Cardiac muscle cell (in vitro differentiated cells and primary cell): ENCODE results near the gene CXADR. TPM values are rescaled to one million over a fixed set of nuclear protein-coding genes. Genes with fewer than 3 reads are reported as not detected.
"Not testable (repeated sequence)": the region's sequence is repeated elsewhere in the genome, so short reads cannot be mapped to it uniquely, and the experiment has no call there.

Source experiments
- DNase-seq, 2 donors: peaks; one replicate each; pipeline versions ENCODE4 v3.0.0 to v3.0.0-alpha.2; 2010 to 2017; ENCODE audit warnings: low read depth in 1 of 2, low spot score in 1 of 2
- H3K27ac ChIP-seq: fragments of 200-600 bp; sonication (generic); 2 replicates; pipeline ENCODE4 v1.5.1; 2016
- H3K27me3 ChIP-seq: fragments of 200-600 bp; sonication (generic); 2 replicates; pipeline ENCODE4 v1.6.0; 2016; ENCODE audit warnings: control low read depth
- H3K36me3 ChIP-seq: fragments of 200-600 bp; sonication (generic); 2 replicates; pipeline ENCODE4 v1.5.1; 2016; ENCODE audit warnings: control low read depth
- H3K4me1 ChIP-seq: fragments of 200-600 bp; sonication (generic); 2 replicates; pipeline ENCODE4 v1.8.1; 2017; ENCODE audit warnings: low read depth, mild to moderate bottlenecking, mixed run types
- H3K4me3 ChIP-seq: fragments of 200-600 bp; sonication (generic); 2 replicates; pipeline ENCODE4 v1.5.1; 2016; ENCODE audit warnings: mild to moderate bottlenecking
- H3K9me3 ChIP-seq: fragments of 200-600 bp; sonication (generic); 2 replicates; pipeline ENCODE4 v1.5.1; 2017; ENCODE audit warnings: low read depth, mild to moderate bottlenecking, control low read depth
- CTCF ChIP-seq: IDR thresholded peaks from 2 replicates; pipeline ENCODE4 v1.5.1; 2012; ENCODE audit warnings: low read depth, mild to moderate bottlenecking, low read length
- polyA plus RNA-seq: library from polyadenylated mRNA; unstranded; fragments of >200 nt; fragmentation: Nextera tagmentation; extraction: Ambion mirVana; gene quantifications from 2 replicates; pipeline ENCODE4 v1.2.1, GENCODE V29; 2016
- total RNA-seq: library from RNA; depleted of rRNA; stranded (reverse); fragments of >200 nt; gene quantifications from 2 replicates; pipeline ENCODE4 v1.2.3, GENCODE V29; 2016

Gene CXADR
- total and polyA plus RNA-seq, 2 experiments from 2014 or later = 49.6 to 57.1 TPM

GRCh38 chr21:17519965-17520609 is 7.2 kb downstream of the CXADR start:
- Histone ChIP-seq H3K4me3 (no peak overlapping the region), H3K9me3 (no peaks in the 10 kb centered on the region), H3K27me3 (no peaks in the 10 kb centered on the region), H3K36me3 (no peaks in the 10 kb centered on the region), H3K4me1 (peaks cover 14% of the 10 kb centered on the region), H3K27ac (no peak overlapping the region)
- DNase-seq = no peak
- TF ChIP-seq CTCF = no peak

GRCh38 chr21:17523007-17523451 is 10.2 kb downstream of the CXADR start:
- TF ChIP-seq CTCF = no peak
- Histone ChIP-seq H3K36me3 (peaks cover 4% of the 10 kb centered on the region), H3K9me3 (no peaks in the 10 kb centered on the region), H3K4me3 (no peak overlapping the region), H3K27me3 (no peaks in the 10 kb centered on the region), H3K27ac (no peak overlapping the region), H3K4me1 (peaks cover 23% of the 10 kb centered on the region)
- DNase-seq = no peak

- H3K36me3 ChIP-seq, DNase-seq, H3K27ac ChIP-seq, H3K27me3 ChIP-seq, H3K9me3 ChIP-seq, H3K4me3 ChIP-seq: not testable (repeated sequence)
- H3K4me1 ChIP-seq = peaks cover 16% of the 10 kb centered on the region
These were observed 11.2 kb downstream of the CXADR start for GRCh38 chr21:17523979-17524494.

GRCh38 chr21:17524635-17525034 is 11.8 kb downstream of the CXADR start:
- H3K36me3 ChIP-seq = peaks cover 4% of the 10 kb centered on the region
- no peak for DNase-seq

GRCh38 chr21:17526776-17527175 is 13.9 kb downstream of the CXADR start:
- no peak for TF ChIP-seq CTCF
- Histone ChIP-seq H3K36me3 (peaks cover 4% of the 10 kb centered on the region), H3K4me1 (peaks cover 11% of the 10 kb centered on the region), H3K9me3 (no peaks in the 10 kb centered on the region), H3K27me3 (no peaks in the 10 kb centered on the region), H3K27ac (peak overlapping the region; percentile 58), H3K4me3 (no peak overlapping the region)
- DNase-seq = no peak

More at GRCh38 chr21:17524635-17525034, 11.8 kb downstream of the CXADR start:
- H3K4me3 ChIP-seq = no peak overlapping the region
- peaks cover 11% of the 10 kb centered on the region for H3K4me1 ChIP-seq
- no peaks in the 10 kb centered on the region for H3K9me3 ChIP-seq
- TF ChIP-seq CTCF = no peak
- no peaks in the 10 kb centered on the region for H3K27me3 ChIP-seq
- H3K27ac ChIP-seq = no peak overlapping the region

- H3K36me3 ChIP-seq = peaks cover 4% of the 10 kb centered on the region
- H3K9me3 ChIP-seq = no peaks in the 10 kb centered on the region
- H3K4me3 ChIP-seq = no peak overlapping the region
- no peaks in the 10 kb centered on the region for H3K27me3 ChIP-seq
- TF ChIP-seq CTCF = no peak
- peaks cover 11% of the 10 kb centered on the region for H3K4me1 ChIP-seq
- peak in 1 of 2 donors; percentile 65 for DNase-seq
- H3K27ac ChIP-seq = peak overlapping the region; percentile 58
These were observed 14.4 kb downstream of the CXADR start for GRCh38 chr21:17527240-17527639.
